Neural cell (in vitro differentiated cells): Measurements from ENCODE around the gene GUCY1A2. TPM values are rescaled to one million over a fixed set of nuclear protein-coding genes. Genes with fewer than 3 reads are reported as not detected.
"Not testable (repeated sequence)": the region's sequence is repeated elsewhere in the genome, so short reads cannot be mapped to it uniquely, and the experiment has no call there.

Experiments
- H2AFZ ChIP-seq: fragments of 200-600, 300-800 bp; sonication (generic), shearing (Covaris generic); 2 replicates; pipeline ENCODE4 v1.6.0; 2014; ENCODE audit warnings: low read depth, mild to moderate bottlenecking, antibody characterized with exemption, low read length, moderate library complexity
- H3F3A ChIP-seq: fragments of 200-600 bp; shearing (Covaris generic); 2 replicates; pipeline ENCODE4 v1.6.1; 2016; ENCODE audit warnings: mild to moderate bottlenecking, moderate library complexity, mixed read lengths, antibody characterized with exemption, low read length; ENCODE audit not compliant: insufficient read depth, poor library complexity, severe bottlenecking
- H3K27ac ChIP-seq: fragments of 200-600, 300-800 bp; sonication (generic), shearing (Covaris generic); 2 replicates; pipeline ENCODE4 v1.5.1; 2014; ENCODE audit warnings: mild to moderate bottlenecking, low read length, moderate library complexity
- H3K27me3 ChIP-seq: fragments of 300-800, 200-600 bp; sonication (generic), shearing (Covaris generic); 2 replicates; pipeline ENCODE4 v1.6.0; 2014; ENCODE audit warnings: mild to moderate bottlenecking, low read depth, low read length, moderate library complexity; ENCODE audit not compliant: insufficient read depth
- H3K36me3 ChIP-seq: fragments of 300-800, 200-600 bp; sonication (generic), shearing (Covaris generic); 2 replicates; pipeline ENCODE4 v1.5.1; 2014; ENCODE audit warnings: mild to moderate bottlenecking, antibody characterized with exemption, low read length, moderate library complexity; ENCODE audit not compliant: insufficient read depth
- H3K4me2 ChIP-seq: fragments of 300-800, 200-600 bp; sonication (generic), shearing (Covaris generic); 2 replicates; pipeline ENCODE4 v1.6.0; 2014; ENCODE audit warnings: mild to moderate bottlenecking, low read length
- H3K4me3 ChIP-seq: fragments of 300-800, 200-600 bp; sonication (generic), shearing (Covaris generic); 2 replicates; pipeline ENCODE4 v1.5.1; 2014; ENCODE audit warnings: mild to moderate bottlenecking, low read length, moderate library complexity
- H3K79me2 ChIP-seq: fragments of 200-600 bp; shearing (Covaris generic); replicated peaks from 2 replicates; pipeline ENCODE4 v1.6.0; 2014; ENCODE audit warnings: mild to moderate bottlenecking, low read length, moderate library complexity; ENCODE audit not compliant: insufficient read depth
- H3K9ac ChIP-seq: fragments of 300-800, 200-600 bp; sonication (generic), shearing (Covaris generic); 2 replicates; pipeline ENCODE4 v1.6.1; 2016; ENCODE audit warnings: mild to moderate bottlenecking, low read length, mixed read lengths
- H3K9me2 ChIP-seq: fragments of 200-600 bp; shearing (Covaris generic); 2 replicates; pipeline ENCODE4 v1.6.1; 2016; ENCODE audit warnings: mild to moderate bottlenecking, low read length, mixed read lengths; ENCODE audit not compliant: insufficient read depth
- H3K9me3 ChIP-seq: fragments of 200-600, 300-800 bp; sonication (generic), shearing (Covaris generic); 2 replicates; pipeline ENCODE4 v1.6.1; 2016; ENCODE audit warnings: mild to moderate bottlenecking, mixed run types, low read length, moderate library complexity, mixed read lengths
- H4K20me1 ChIP-seq: fragments of 200-600 bp; shearing (Covaris generic); 2 replicates; pipeline ENCODE4 v1.6.1; 2016; ENCODE audit warnings: mild to moderate bottlenecking, mixed run types; ENCODE audit not compliant: insufficient read depth
- CTCF ChIP-seq: fragments of 450-650 bp; IDR thresholded peaks from 2 replicates; pipeline ENCODE4 v1.5.1; 2014; ENCODE audit warnings: antibody characterized with exemption, mild to moderate bottlenecking, moderate library complexity; ENCODE audit not compliant: poor library complexity, severe bottlenecking
- EP300 ChIP-seq: fragments of 450-650 bp; conservative IDR thresholded peaks from 2 replicates; pipeline ENCODE4 v1.6.1; 2014; ENCODE audit warnings: antibody characterized with exemption, mild to moderate bottlenecking, moderate library complexity; ENCODE audit not compliant: poor library complexity, severe bottlenecking
- EZH2 ChIP-seq: fragments of 200-600, 300-800 bp; shearing (Covaris generic), sonication (generic); IDR thresholded peaks from 2 replicates; pipeline ENCODE4 v1.6.1; 2014; ENCODE audit warnings: antibody characterized with exemption, low read length, borderline replicate concordance, mild to moderate bottlenecking; ENCODE audit not compliant: insufficient read depth, poor library complexity, severe bottlenecking
- MXI1 ChIP-seq: fragments of 450-650 bp; conservative IDR thresholded peaks from 2 replicates; pipeline ENCODE4 v1.6.1; 2014; ENCODE audit warnings: antibody characterized with exemption, mild to moderate bottlenecking; ENCODE audit not compliant: poor library complexity, severe bottlenecking
- POLR2AphosphoS5 ChIP-seq: IDR thresholded peaks from 2 replicates; pipeline ENCODE4 v1.6.1; 2012
- RAD21 ChIP-seq: fragments of 450-650 bp; conservative IDR thresholded peaks from 2 replicates; pipeline ENCODE4 v1.6.1; 2014; ENCODE audit warnings: antibody characterized with exemption, mild to moderate bottlenecking, moderate library complexity
- REST ChIP-seq: IDR thresholded peaks from 2 replicates; pipeline ENCODE4 v1.6.1; 2012; ENCODE audit warnings: borderline replicate concordance
- SMC3 ChIP-seq: fragments of 450-650 bp; conservative IDR thresholded peaks from 2 replicates; pipeline ENCODE4 v1.6.1; 2014; ENCODE audit warnings: antibody characterized with exemption, mild to moderate bottlenecking, moderate library complexity; ENCODE audit not compliant: poor library complexity
- TAF1 ChIP-seq: IDR thresholded peaks from 2 replicates; pipeline ENCODE4 v1.6.1; 2012; ENCODE audit warnings: low read depth
- polyA minus RNA-seq: library from RNA; depleted of rRNA, polyadenylated mRNA; stranded (reverse); fragments of >200 nt; gene quantifications from 2 replicates; pipeline ENCODE4 v1.2.3, GENCODE V29; 2014
- polyA plus RNA-seq: library from polyadenylated mRNA; depleted of rRNA; stranded (reverse); fragments of >200 nt; gene quantifications from 2 replicates; pipeline ENCODE4 v1.2.3, GENCODE V29; 2014

Gene GUCY1A2
- polyA plus RNA-seq = 4.9 and 5.1 TPM in 2 replicates
- polyA minus RNA-seq = 21.7 and 23.7 TPM in 2 replicates

- Histone ChIP-seq H3K9me2 (no peaks in the 10 kb centered on the region), H3K4me3 (peak within 1 kb of the TSS; percentile 77), H4K20me1 (no peaks in the 10 kb centered on the region), H3K9me3 (no peaks in the 10 kb centered on the region), H3K4me2 (peak within 1 kb of the TSS; percentile 84), H2AFZ (peak within 1 kb of the TSS; percentile 12), H3F3A (no peaks in the 10 kb centered on the region), H3K27me3 (peaks cover 11% of the 10 kb centered on the region), H3K9ac (peak within 1 kb of the TSS; percentile 71), H3K27ac (peak within 1 kb of the TSS; percentile 38), H3K79me2 (no peaks in the 10 kb centered on the region), H3K36me3 (no peaks in the 10 kb centered on the region)
- TF ChIP-seq RAD21 = no peak
- no peak for TF ChIP-seq CTCF
- no peak for TF ChIP-seq SMC3
- TF ChIP-seq REST = no peak
- no peak for TF ChIP-seq EZH2
- TF ChIP-seq POLR2AphosphoS5 = peak; percentile 42
- TF ChIP-seq EP300 = no peak
- TF ChIP-seq MXI1 = peak; percentile 61
- no peak for TF ChIP-seq TAF1
Measured at GRCh38 chr11:107018219-107018901, at the start of gene GUCY1A2. GUCY1A2 (minus strand) TSS chr11:107018476; CDS start chr11:107018055, 421 bp downstream.

GRCh38 chr11:107054391-107054790, 36.1 kb upstream of the GUCY1A2 start:
- Histone ChIP-seq H3K4me2 (no peak overlapping the region), H3K27me3 (no peaks in the 10 kb centered on the region), H3K36me3 (no peaks in the 10 kb centered on the region), H4K20me1 (no peaks in the 10 kb centered on the region), H3K27ac (no peak overlapping the region), H3K79me2 (no peaks in the 10 kb centered on the region), H3K4me3 (no peak overlapping the region), H2AFZ (no peak overlapping the region), H3K9ac (no peak overlapping the region), H3K9me3 (no peaks in the 10 kb centered on the region), H3K9me2 (no peaks in the 10 kb centered on the region), H3F3A (no peaks in the 10 kb centered on the region)
- no peak for TF ChIP-seq MXI1
- no peak for TF ChIP-seq SMC3
- TF ChIP-seq TAF1 = no peak
- no peak for TF ChIP-seq REST
- TF ChIP-seq EP300 = no peak
- TF ChIP-seq RAD21 = no peak
- TF ChIP-seq EZH2 = no peak
- no peak for TF ChIP-seq POLR2AphosphoS5
- no peak for TF ChIP-seq CTCF

- H3K9me2 ChIP-seq, H3K9me3 ChIP-seq, H2AFZ ChIP-seq, H3K4me2 ChIP-seq, H3F3A ChIP-seq, H4K20me1 ChIP-seq, H3K79me2 ChIP-seq, H3K27me3 ChIP-seq, H3K27ac ChIP-seq, H3K36me3 ChIP-seq, H3K9ac ChIP-seq, H3K4me3 ChIP-seq: not testable (repeated sequence)
Measured at GRCh38 chr11:107051332-107051731, 33.1 kb upstream of the GUCY1A2 start.
